H1 (cell line): ENCODE data around the gene GNL2. TPM values are rescaled to one million over a fixed set of nuclear protein-coding genes. Genes with fewer than 3 reads are reported as not detected.

ENCODE experiments used
- CTCF ChIA-PET: fragments of 300-600 bp; sonication (Branson Sonifier 250); formaldehyde crosslinking; loops from one replicate; lab custom pipeline; 2021; ENCODE audit not compliant: partially characterized antibody; lab: Charles Lee
- POLR2A ChIA-PET: fragments of 300-600 bp; sonication (Branson Sonifier 250); formaldehyde crosslinking; loops from one replicate; lab custom pipeline; 2021; ENCODE audit warnings: inconsistent platforms; ENCODE audit not compliant: partially characterized antibody; lab: Charles Lee
- DNase-seq, 2 experiments: peaks; one replicate each; pipeline versions ENCODE4 v3.0.0 to v3.0.0-alpha.2; 2010 to 2022; ENCODE audit warnings: low spot score in 2 of 2, low read depth in 1 of 2, mixed read lengths in 1 of 2
- FAIRE-seq: peaks from 2 replicates; lab custom pipeline; 2011; peaks lifted over from hg19 to GRCh38; lab: Jason Lieb, UNC
- H2AFZ ChIP-seq: 2 replicates; pipeline ENCODE4 v1.8.1; 2012; ENCODE audit warnings: low read length, inconsistent platforms
- H2AK5ac ChIP-seq: 2 replicates; pipeline ENCODE4 v1.6.1; 2013; ENCODE audit warnings: low read depth, low read length
- H2BK120ac ChIP-seq: replicated peaks from 2 replicates; pipeline ENCODE3; 2013; ENCODE audit warnings: low read depth, low read length, inconsistent platforms
- H2BK12ac ChIP-seq: 2 replicates; pipeline ENCODE4 v1.6.1; 2013; ENCODE audit warnings: low read depth, low read length
- H2BK15ac ChIP-seq: 2 replicates; pipeline ENCODE4 v1.6.1; 2013; ENCODE audit warnings: low read length
- H2BK20ac ChIP-seq: 2 replicates; pipeline ENCODE4 v1.6.1; 2013; ENCODE audit warnings: low read length
- H2BK5ac ChIP-seq: 2 replicates; pipeline ENCODE4 v1.6.1; 2013; ENCODE audit warnings: low read depth, low read length
- H3K14ac ChIP-seq: 2 replicates; pipeline ENCODE4 v1.6.1; 2013; ENCODE audit warnings: inconsistent platforms; ENCODE audit not compliant: insufficient read length
- H3K18ac ChIP-seq: 2 replicates; pipeline ENCODE4 v1.6.1; 2013; ENCODE audit warnings: low read length; ENCODE audit errors: extremely low read depth
- H3K23ac ChIP-seq: 2 replicates; pipeline ENCODE4 v1.6.1; 2013; ENCODE audit warnings: inconsistent platforms; ENCODE audit not compliant: insufficient read length
- H3K23me2 ChIP-seq: 2 replicates; pipeline ENCODE4 v1.6.1; 2013; ENCODE audit warnings: low read depth, low read length
- H3K27ac ChIP-seq: 2 replicates; pipeline ENCODE4 v1.6.1; 2011; ENCODE audit warnings: low read depth, low read length, inconsistent platforms
- H3K27me3 ChIP-seq, 4 experiments: replicated peaks in 1 of 4; 1 replicate in 1 of 4; 2 replicates in 3 of 4; pipeline versions ENCODE4 v1.6.1 to v1.8.1; 2011 to 2013; ENCODE audit warnings: low read length in 3 of 4, mild to moderate bottlenecking in 3 of 4, inconsistent platforms in 2 of 4, mixed read lengths in 2 of 4, moderate library complexity in 1 of 4; ENCODE audit not compliant: control insufficient read depth in 3 of 4, insufficient read depth in 3 of 4; ENCODE audit errors: extremely low read depth in 1 of 4
- H3K36me3 ChIP-seq, 4 experiments: 2 replicates each; pipeline versions ENCODE4 v1.6.1 to v1.8.1; 2011 to 2013; ENCODE audit warnings: mild to moderate bottlenecking in 4 of 4, low read length in 3 of 4, moderate library complexity in 2 of 4, control low read depth in 1 of 4, inconsistent platforms in 1 of 4; ENCODE audit not compliant: insufficient read depth in 4 of 4, control insufficient read depth in 2 of 4
- H3K4ac ChIP-seq: replicated peaks from 2 replicates; pipeline ENCODE3; 2013; ENCODE audit warnings: low read length, low read depth, mixed read lengths, inconsistent platforms; ENCODE audit not compliant: insufficient read length
- H3K4me1 ChIP-seq, 4 experiments: replicated peaks in 1 of 4; 1 replicate in 1 of 4; 2 replicates in 3 of 4; pipeline versions ENCODE4 v1.6.1 to v1.8.1; 2011 to 2013; ENCODE audit warnings: low read length in 3 of 4, inconsistent platforms in 2 of 4, mixed read lengths in 1 of 4; ENCODE audit not compliant: insufficient read depth in 4 of 4, control insufficient read depth in 3 of 4
- H3K4me2 ChIP-seq, 2 experiments: 2 replicates each; pipeline versions ENCODE4 v1.6.1 to v1.8.1; 2011 to 2013; ENCODE audit warnings: low read depth in 2 of 2, low read length in 2 of 2, control low read depth in 1 of 2, inconsistent platforms in 1 of 2, mild to moderate bottlenecking in 1 of 2; ENCODE audit not compliant: insufficient read depth in 1 of 2
- H3K4me3 ChIP-seq, 4 experiments: fragments of 200-600, 300-600 bp in 1 of 4; sonication (generic), shearing (Covaris generic), sonication (Bioruptor Twin) in 1 of 4; 2 replicates each; pipeline versions ENCODE4 v1.5.1 to v1.8.1; 2011 to 2016; ENCODE audit warnings: low read length in 4 of 4, low read depth in 3 of 4, control low read depth in 2 of 4, inconsistent platforms in 2 of 4, mild to moderate bottlenecking in 2 of 4, mixed read lengths in 1 of 4, moderate library complexity in 1 of 4; ENCODE audit not compliant: insufficient read depth in 2 of 4; ENCODE audit errors: extremely low read depth in 1 of 4
- H3K56ac ChIP-seq: replicated peaks from 2 replicates; pipeline ENCODE3; 2013; ENCODE audit warnings: low read depth, mild to moderate bottlenecking, mixed read lengths, low read length, inconsistent platforms; ENCODE audit not compliant: insufficient read length
- H3K79me1 ChIP-seq: 2 replicates; pipeline ENCODE4 v1.6.1; 2013; ENCODE audit warnings: low read depth, low read length, control low read depth
- H3K79me2 ChIP-seq, 2 experiments: 2 replicates each; pipeline versions ENCODE4 v1.6.1 to v1.8.1; 2012 to 2013; ENCODE audit warnings: low read length in 2 of 2, mild to moderate bottlenecking in 2 of 2, inconsistent platforms in 1 of 2; ENCODE audit not compliant: insufficient read depth in 2 of 2, control insufficient read depth in 1 of 2
- H3K9ac ChIP-seq, 4 experiments: replicated peaks in 1 of 4; 1 replicate in 1 of 4; 2 replicates in 3 of 4; pipeline versions ENCODE4 v1.6.1 to v1.8.1; 2011 to 2013; ENCODE audit warnings: low read depth in 3 of 4, low read length in 3 of 4, control low read depth in 2 of 4, mild to moderate bottlenecking in 2 of 4, moderate library complexity in 2 of 4, inconsistent platforms in 1 of 4; ENCODE audit errors: extremely low read depth in 1 of 4
- H3K9me3 ChIP-seq, 2 experiments: 2 replicates each; pipeline versions ENCODE4 v1.6.1 to v1.8.1; 2012 to 2013; ENCODE audit warnings: mild to moderate bottlenecking in 2 of 2, moderate library complexity in 2 of 2, control low read depth in 1 of 2, inconsistent platforms in 1 of 2, low read depth in 1 of 2, low read length in 1 of 2, mixed read lengths in 1 of 2; ENCODE audit not compliant: insufficient read depth in 2 of 2
- H4K20me1 ChIP-seq, 2 experiments: replicated peaks in 1 of 2; 2 replicates each; pipeline versions ENCODE3 to v1.8.1; 2011 to 2013; ENCODE audit warnings: inconsistent platforms in 2 of 2, low read length in 2 of 2, mild to moderate bottlenecking in 1 of 2; ENCODE audit not compliant: insufficient read depth in 2 of 2, control insufficient read depth in 1 of 2
- H4K5ac ChIP-seq: 2 replicates; pipeline ENCODE4 v1.6.1; 2013; ENCODE audit warnings: low read length, low read depth, mixed read lengths, inconsistent platforms; ENCODE audit not compliant: insufficient read length
- H4K8ac ChIP-seq: 2 replicates; pipeline ENCODE4 v1.8.0; 2013; ENCODE audit warnings: mild to moderate bottlenecking, moderate library complexity, low read length, inconsistent platforms; ENCODE audit not compliant: insufficient read depth; ENCODE audit errors: extremely low read depth
- H4K91ac ChIP-seq: replicated peaks from 2 replicates; pipeline ENCODE3; 2013; ENCODE audit warnings: low read length, mixed read lengths, inconsistent platforms; ENCODE audit not compliant: insufficient read length
- ASH2L ChIP-seq: fragments of 200-600, 300-600 bp; sonication (generic); IDR thresholded peaks from one replicate; pipeline ENCODE4 v1.7.1; 2017; ENCODE audit warnings: low read length
- CHD2 ChIP-seq: IDR thresholded peaks from 2 replicates; pipeline ENCODE4 v1.6.1; 2012; ENCODE audit warnings: low read length, improper control_type of control experiment
- CREB1 ChIP-seq: IDR thresholded peaks from 2 replicates; pipeline ENCODE4 v1.6.1; 2012; ENCODE audit warnings: inconsistent platforms
- EZH2 ChIP-seq: fragments of 200-600 bp; sonication (generic); IDR thresholded peaks from 2 replicates; pipeline ENCODE4 v1.7.1; 2012; ENCODE audit warnings: low read depth, mild to moderate bottlenecking, moderate library complexity, low read length, inconsistent platforms; ENCODE audit not compliant: severe bottlenecking
- GABPA ChIP-seq: IDR thresholded peaks from 2 replicates; pipeline ENCODE4 v1.6.1; 2011; ENCODE audit warnings: mild to moderate bottlenecking, low read length, moderate library complexity, borderline replicate concordance; ENCODE audit not compliant: insufficient read depth
- JUND ChIP-seq: IDR thresholded peaks from 2 replicates; pipeline ENCODE4 v1.6.1; 2011; ENCODE audit warnings: mild to moderate bottlenecking, improper control_type of control experiment, low read length
- NRF1 ChIP-seq: IDR thresholded peaks from 2 replicates; pipeline ENCODE4 v1.6.1; 2011; ENCODE audit warnings: mild to moderate bottlenecking, low read depth, low read length, improper control_type of control experiment
- POLR2A ChIP-seq, 2 experiments: IDR thresholded peaks; 1 replicate in 1 of 2; 2 replicates in 1 of 2; pipeline ENCODE4 v1.6.1; 2011; ENCODE audit warnings: low read depth in 2 of 2, low read length in 2 of 2, mild to moderate bottlenecking in 2 of 2; ENCODE audit errors: control extremely low read depth in 1 of 2
- SRF ChIP-seq: IDR thresholded peaks from 2 replicates; pipeline ENCODE4 v1.6.1; 2011; ENCODE audit warnings: mild to moderate bottlenecking, low read depth, low read length, moderate library complexity
- SUZ12 ChIP-seq: fragments of 200-600 bp; sonication (generic); IDR thresholded peaks from 2 replicates; pipeline ENCODE4 v1.6.1; 2012; ENCODE audit warnings: mild to moderate bottlenecking, inconsistent platforms, low read length, moderate library complexity, mixed read lengths
- TEAD4 ChIP-seq: IDR thresholded peaks from 2 replicates; pipeline ENCODE4 v1.6.1; 2012; ENCODE audit warnings: low read depth, low read length, inconsistent platforms, mixed read lengths
- ZNF274 ChIP-seq: IDR thresholded peaks from 2 replicates; pipeline ENCODE4 v1.7.0; 2012; ENCODE audit warnings: low read length, borderline replicate concordance; ENCODE audit errors: extremely low read depth
- WGBS, 2 experiments: shearing (Covaris generic) in 1 of 2; methylation state at CpG; one replicate each; pipeline versions ENCODE4 v1.1.6 to v1.1.7; 2013 to 2015; ENCODE audit warnings: low lambda C conversion rate in 2 of 2, mixed read lengths in 2 of 2, inconsistent platforms in 1 of 2, low coverage in 1 of 2, missing lambda C conversion rate in 1 of 2; ENCODE audit not compliant: insufficient replicate concordance in 2 of 2, insufficient coverage in 1 of 2, insufficient read length in 1 of 2; ENCODE audit errors: extremely low coverage in 1 of 2, missing lambda C conversion rate in 1 of 2; 5-methylcytosine and 5-hydroxymethylcytosine counted together
- polyA plus RNA-seq, 7 experiments: library from polyadenylated mRNA; depleted of rRNA in 3 of 7; stranded (reverse) in 5 of 7; unstranded in 2 of 7; fragments of >200 nt in 5 of 7; fragments of 200-250 nt in 2 of 7; gene quantifications; 1 replicate in 5 of 7; 2 replicates in 1 of 7; 4 replicates in 1 of 7; pipeline versions ENCODE4 v1.2.1 to v1.2.3, GENCODE V29; 2011 to 2013; ENCODE audit warnings: missing spikeins in 2 of 7, mixed read lengths in 2 of 7
- total RNA-seq: library from RNA; stranded (reverse); fragmentation: NEBNext Ultra II Directional; extraction: Animal tissue kit (Norgen Biotek cat#: 25700); gene quantifications from 2 replicates; pipeline ENCODE4 v1.2.1, GENCODE V29; 2021

Gene GNL2
- total and polyA plus RNA-seq, 2 of the 8 experiments (the other 6 are each of a cell fraction or from before 2014, with no cell fraction given) = 22.2 to 88.3 TPM

- Histone ChIP-seq H2BK12ac (no peak overlapping the region), H3K36me3 (no peaks in the 10 kb centered on the region), H3K56ac (no peak overlapping the region), H3K27me3 (peaks cover 63 to 99% (median 93%) of the 10 kb centered on the region in 4 experiments), H3K4ac (no peak overlapping the region), H4K5ac (no peak overlapping the region), H3K27ac (no peak overlapping the region), H3K23me2 (peaks cover 2% of the 10 kb centered on the region; the same call in 1 of the 2 replicates), H4K91ac (no peak overlapping the region), H4K8ac (no peak overlapping the region), H2AFZ (no peak overlapping the region), H3K23ac (no peak overlapping the region), H3K4me1 (peaks cover 0 to 15% (median 7%) of the 10 kb centered on the region in 4 experiments; a peak in 6 of 7 replicates), H3K4me3 (peak overlapping the region; percentile 26 to 56 (median 32); a peak in 5 of 8 replicates), H3K9me3 (no peaks in the 10 kb centered on the region; a peak in 1 of 4 replicates), H2BK5ac (no peak overlapping the region), H3K14ac (no peak overlapping the region), H3K79me2 (no peaks in the 10 kb centered on the region), H2BK20ac (no peak overlapping the region), H4K20me1 (peaks cover 6 to 8% of the 10 kb centered on the region in 2 experiments), H3K79me1 (no peaks in the 10 kb centered on the region), H3K4me2 (peak overlapping the region; percentile 69 to 71), H2BK15ac (no peak overlapping the region), H2AK5ac (no peak overlapping the region), H2BK120ac (no peak overlapping the region), H3K9ac (no peak overlapping the region), H3K18ac (no peak overlapping the region)
- POLR2A ChIA-PET = interaction anchor here (0.6 kb wide), 1 partner anchor 1249 kb away, joined by 3 read pairs; no protein-coding TSS in a partner anchor
- DNase-seq (peak in 1 of 2 experiments; percentile 52), FAIRE-seq (no peak)
- WGBS, 2 experiments = 12% methylated on average over 14 of the region's 20 CpGs; no CpG with 5 or more reads in 1 of the 2 experiments
- TF ChIP-seq SUZ12 (peak; percentile 93; the same call in 1 of the 2 replicates), GABPA (no peak), SRF (no peak), EZH2 (no peak), ZNF274 (no peak), CHD2 (no peak), TEAD4 (no peak), JUND (no peak), CREB1 (0 out of 2 replicates have a peak, but pooled peaks have one; percentile 2), ASH2L (peak; percentile 31), NRF1 (no peak), POLR2A (IDR thresholded peaks at IDR 0.05; ENCODE audit: control extremely low read depth in 1 of 2, low read depth in 2 of 2, low read length in 2 of 2) (no peak)
- CTCF ChIA-PET = interaction anchor here (1.2 to 2.8 kb wide), 3 partner anchors 12 to 28 kb away, joined by 3 to 20 read pairs (median 5); no protein-coding TSS in a partner anchor
Measured at GRCh38 chr1:37633938-37634243, 38.2 kb upstream of the GNL2 start.
